NB4 (cell line): ENCODE results near the gene C14orf119.

Experiments
- POLR2A ChIP-seq: IDR thresholded peaks from 2 replicates; pipeline ENCODE4 v1.6.1; 2011; ENCODE audit warnings: mild to moderate bottlenecking; ENCODE audit not compliant: insufficient read length; ENCODE audit errors: extremely low read depth
- TF ChIP-seq, protein P1 (sequence below): IDR thresholded peaks from one replicate; pipeline ENCODE4 v1.5.1; 2012; ENCODE audit warnings: low read depth, low read length

- TF ChIP-seq POLR2A: no peak
- TF ChIP-seq, protein P1, sequence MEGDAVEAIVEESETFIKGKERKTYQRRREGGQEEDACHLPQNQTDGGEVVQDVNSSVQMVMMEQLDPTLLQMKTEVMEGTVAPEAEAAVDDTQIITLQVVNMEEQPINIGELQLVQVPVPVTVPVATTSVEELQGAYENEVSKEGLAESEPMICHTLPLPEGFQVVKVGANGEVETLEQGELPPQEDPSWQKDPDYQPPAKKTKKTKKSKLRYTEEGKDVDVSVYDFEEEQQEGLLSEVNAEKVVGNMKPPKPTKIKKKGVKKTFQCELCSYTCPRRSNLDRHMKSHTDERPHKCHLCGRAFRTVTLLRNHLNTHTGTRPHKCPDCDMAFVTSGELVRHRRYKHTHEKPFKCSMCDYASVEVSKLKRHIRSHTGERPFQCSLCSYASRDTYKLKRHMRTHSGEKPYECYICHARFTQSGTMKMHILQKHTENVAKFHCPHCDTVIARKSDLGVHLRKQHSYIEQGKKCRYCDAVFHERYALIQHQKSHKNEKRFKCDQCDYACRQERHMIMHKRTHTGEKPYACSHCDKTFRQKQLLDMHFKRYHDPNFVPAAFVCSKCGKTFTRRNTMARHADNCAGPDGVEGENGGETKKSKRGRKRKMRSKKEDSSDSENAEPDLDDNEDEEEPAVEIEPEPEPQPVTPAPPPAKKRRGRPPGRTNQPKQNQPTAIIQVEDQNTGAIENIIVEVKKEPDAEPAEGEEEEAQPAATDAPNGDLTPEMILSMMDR: no peak
Measured at GRCh38 chr14:23053426-23053825, 41.9 kb upstream of the C14orf119 start.
